Endothelial cell of umbilical vein (primary cell): ENCODE results near the gene RTEL1. TPM values are rescaled to one million over a fixed set of nuclear protein-coding genes. Genes with fewer than 3 reads are reported as not detected.

Experiments used
- BruUV-seq: library from RNA; stranded (reverse); fragments of 400-500 nt; replicated peaks from 2 replicates; lab custom pipeline; 2021; lab: Mats Ljungman, UMichigan
- CTCF ChIA-PET: fragments of 300-600, 350-600 bp; sonication (Branson Sonifier 250); formaldehyde crosslinking; loops from one replicate; lab custom pipeline; 2021; ENCODE audit warnings: antibody characterized with exemption, inconsistent platforms; lab: Charles Lee
- POLR2A ChIA-PET: fragments of 300-600, 350-600 bp; sonication (Branson Sonifier 250); formaldehyde crosslinking; loops from one replicate; lab custom pipeline; 2021; ENCODE audit warnings: antibody characterized with exemption, inconsistent platforms; lab: Charles Lee
- DNase-seq: peaks from one replicate; pipeline ENCODE4 v3.0.0-alpha.2; 2011; ENCODE audit warnings: low read depth, low spot score
- FAIRE-seq: peaks from 2 replicates; lab custom pipeline; 2011; peaks lifted over from hg19 to GRCh38; lab: Jason Lieb, UNC
- H2AFZ ChIP-seq: 2 replicates; pipeline ENCODE4 v1.6.0; 2012; ENCODE audit warnings: low read depth, low read length, control low read depth, inconsistent platforms
- H3K27ac ChIP-seq: 2 replicates; pipeline ENCODE4 v1.5.1; 2011; ENCODE audit warnings: low read depth, mild to moderate bottlenecking, control low read depth, low read length, moderate library complexity; ENCODE audit not compliant: insufficient read depth
- H3K27me3 ChIP-seq, 2 experiments: 2 replicates each; pipeline versions ENCODE4 v1.6.0 to v1.6.1; 2011; ENCODE audit warnings: low read length in 2 of 2, mixed read lengths in 1 of 2; ENCODE audit not compliant: control insufficient read depth in 2 of 2, insufficient read depth in 2 of 2
- H3K36me3 ChIP-seq, 2 experiments: 2 replicates in 1 of 2; 3 replicates in 1 of 2; pipeline ENCODE4 v1.5.1; 2011; ENCODE audit warnings: low read length in 2 of 2, mild to moderate bottlenecking in 1 of 2, moderate library complexity in 1 of 2; ENCODE audit not compliant: control insufficient read depth in 2 of 2, insufficient read depth in 2 of 2; ENCODE audit errors: extremely low read depth in 1 of 2
- H3K4me1 ChIP-seq: 3 replicates; pipeline ENCODE4 v1.5.1; 2011; ENCODE audit warnings: mild to moderate bottlenecking, low read length; ENCODE audit not compliant: control insufficient read depth, insufficient read depth; ENCODE audit errors: extremely low read depth
- H3K4me2 ChIP-seq: 2 replicates; pipeline ENCODE4 v1.6.1; 2011; ENCODE audit warnings: low read length, control low read depth, mixed read lengths; ENCODE audit not compliant: insufficient read depth
- H3K4me3 ChIP-seq, 3 experiments: fragments of 200-600 bp in 1 of 3; sonication (generic), shearing (Covaris generic) in 1 of 3; replicated peaks in 1 of 3; 2 replicates each; pipeline ENCODE4 v1.5.1; 2011 to 2016; ENCODE audit warnings: control low read depth in 3 of 3, low read length in 3 of 3, mild to moderate bottlenecking in 2 of 3, inconsistent platforms in 1 of 3, low read depth in 1 of 3, moderate library complexity in 1 of 3; ENCODE audit not compliant: insufficient read depth in 1 of 3
- H3K79me2 ChIP-seq: 2 replicates; pipeline ENCODE4 v1.6.0; 2012; ENCODE audit warnings: low read length, inconsistent platforms; ENCODE audit not compliant: control insufficient read depth, insufficient read depth
- H3K9ac ChIP-seq: replicated peaks from 2 replicates; pipeline ENCODE3; 2011; ENCODE audit warnings: low read length, control low read depth; ENCODE audit not compliant: insufficient read depth; ENCODE audit errors: extremely low read depth
- H3K9me1 ChIP-seq: replicated peaks from 3 replicates; pipeline ENCODE4 v1.6.0; 2011; ENCODE audit warnings: mild to moderate bottlenecking, low read length; ENCODE audit not compliant: control insufficient read depth, insufficient read depth; ENCODE audit errors: extremely low read depth
- H3K9me3 ChIP-seq: replicated peaks from 2 replicates; pipeline ENCODE4 v1.5.1; 2012; ENCODE audit warnings: low read length, inconsistent platforms; ENCODE audit not compliant: control insufficient read depth, insufficient read depth
- H4K20me1 ChIP-seq: replicated peaks from 2 replicates; pipeline ENCODE3; 2011; ENCODE audit warnings: mild to moderate bottlenecking, low read length; ENCODE audit not compliant: control insufficient read depth, insufficient read depth; ENCODE audit errors: extremely low read depth
- EZH2 ChIP-seq: IDR thresholded peaks from 2 replicates; pipeline ENCODE4 v1.6.1; 2012; ENCODE audit warnings: borderline replicate concordance, low read depth, mild to moderate bottlenecking, moderate library complexity, low read length, inconsistent platforms; ENCODE audit not compliant: severe bottlenecking
- FOS ChIP-seq: IDR thresholded peaks from 2 replicates; pipeline ENCODE4 v1.6.1; 2011; ENCODE audit warnings: mild to moderate bottlenecking, low read length, moderate library complexity, borderline replicate concordance; ENCODE audit not compliant: insufficient read depth
- GATA2 ChIP-seq: IDR thresholded peaks from 2 replicates; pipeline ENCODE4 v1.7.0; 2011; ENCODE audit warnings: low read depth, mild to moderate bottlenecking, moderate library complexity, mixed read lengths, low read length; ENCODE audit not compliant: insufficient read length, insufficient read depth
- JUN ChIP-seq: IDR thresholded peaks from 2 replicates; pipeline ENCODE4 v1.6.1; 2011; ENCODE audit warnings: borderline replicate concordance, low read depth; ENCODE audit not compliant: insufficient read length, insufficient read depth
- MAX ChIP-seq: IDR thresholded peaks from 2 replicates; pipeline ENCODE4 v1.6.1; 2011; ENCODE audit not compliant: insufficient read depth, insufficient read length
- MYC ChIP-seq: IDR thresholded peaks from one replicate; pipeline ENCODE4 v1.6.1; 2011; ENCODE audit warnings: mild to moderate bottlenecking, low read depth, low read length
- POLR2A ChIP-seq: IDR thresholded peaks from 2 replicates; pipeline ENCODE4 v1.6.1; 2012; ENCODE audit warnings: low read depth, mild to moderate bottlenecking, control low read depth, low read length
- POLR2AphosphoS5 ChIP-seq: IDR thresholded peaks from 2 replicates; pipeline ENCODE4 v1.6.1; 2012; ENCODE audit warnings: low read depth, mild to moderate bottlenecking, control low read depth, low read length, moderate library complexity; ENCODE audit not compliant: insufficient read depth
- dilution Hi-C: fragments of 300-500 bp; cut with MboI; formaldehyde crosslinking; loops from one replicate; pipeline ENCODE4 v1.15.0; 2019; ENCODE audit warnings: low sequenced_read_pairs; ENCODE audit not compliant: extremely low pct_ligation_motif_present
- intact Hi-C: fragments of 100-400 bp; cut with micrococcal nuclease; formaldehyde crosslinking; loops from one replicate; pipeline ENCODE4 v1.10.0; 2022
- polyA plus RNA-seq, 4 experiments: library from polyadenylated mRNA; depleted of rRNA in 3 of 4; stranded (reverse) in 3 of 4; unstranded in 1 of 4; fragments of >200 nt; gene quantifications; 2 replicates each; pipeline versions ENCODE4 v1.2.1 to v1.2.3, GENCODE V29; 2011 to 2012; ENCODE audit warnings: missing spikeins in 1 of 4
- total RNA-seq: library from RNA; stranded (reverse); gene quantifications from 2 replicates; pipeline ENCODE4 v1.2.3, GENCODE V29; 2021
- TF ChIP-seq, protein P1 (sequence below), 2 donors: IDR thresholded peaks; 1 replicate in 1 of 2; 2 replicates in 1 of 2; pipeline ENCODE4 v1.5.1; 2011; ENCODE audit warnings: low read length in 2 of 2, mild to moderate bottlenecking in 2 of 2, moderate library complexity in 2 of 2, control low read depth in 1 of 2, inconsistent platforms in 1 of 2, low read depth in 1 of 2; ENCODE audit not compliant: insufficient read depth in 1 of 2; ENCODE audit errors: extremely low read depth in 1 of 2

The RTEL1 gene
- total and polyA plus RNA-seq, 2 donors (not counting 3 experiments of a cell fraction or from before 2014, with no cell fraction given), result 17.0 to 44.9 TPM

DNA sequence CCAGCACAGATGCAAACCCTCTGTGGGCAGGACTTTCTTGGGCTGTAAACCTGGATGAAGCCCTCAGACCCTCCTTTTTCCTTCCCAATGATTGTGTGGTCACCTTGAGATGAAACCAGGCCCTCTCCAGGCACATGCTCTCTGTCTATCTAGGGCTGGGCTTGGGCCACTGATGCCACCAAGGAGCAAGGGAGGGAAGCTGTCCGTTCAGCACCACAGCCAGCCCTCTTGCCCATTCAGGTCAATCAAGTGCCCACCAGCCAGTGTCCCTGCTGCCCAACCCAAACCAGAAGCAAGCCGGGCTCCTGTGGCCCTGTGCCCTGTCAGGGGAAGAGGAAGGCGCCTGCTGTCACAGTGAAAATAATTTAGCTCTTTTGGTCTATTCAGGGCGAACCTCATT, 12.9 kb upstream of the RTEL1 start:
- TF ChIP-seq, protein P1, sequence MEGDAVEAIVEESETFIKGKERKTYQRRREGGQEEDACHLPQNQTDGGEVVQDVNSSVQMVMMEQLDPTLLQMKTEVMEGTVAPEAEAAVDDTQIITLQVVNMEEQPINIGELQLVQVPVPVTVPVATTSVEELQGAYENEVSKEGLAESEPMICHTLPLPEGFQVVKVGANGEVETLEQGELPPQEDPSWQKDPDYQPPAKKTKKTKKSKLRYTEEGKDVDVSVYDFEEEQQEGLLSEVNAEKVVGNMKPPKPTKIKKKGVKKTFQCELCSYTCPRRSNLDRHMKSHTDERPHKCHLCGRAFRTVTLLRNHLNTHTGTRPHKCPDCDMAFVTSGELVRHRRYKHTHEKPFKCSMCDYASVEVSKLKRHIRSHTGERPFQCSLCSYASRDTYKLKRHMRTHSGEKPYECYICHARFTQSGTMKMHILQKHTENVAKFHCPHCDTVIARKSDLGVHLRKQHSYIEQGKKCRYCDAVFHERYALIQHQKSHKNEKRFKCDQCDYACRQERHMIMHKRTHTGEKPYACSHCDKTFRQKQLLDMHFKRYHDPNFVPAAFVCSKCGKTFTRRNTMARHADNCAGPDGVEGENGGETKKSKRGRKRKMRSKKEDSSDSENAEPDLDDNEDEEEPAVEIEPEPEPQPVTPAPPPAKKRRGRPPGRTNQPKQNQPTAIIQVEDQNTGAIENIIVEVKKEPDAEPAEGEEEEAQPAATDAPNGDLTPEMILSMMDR (IDR thresholded peaks at IDR 0.05; ENCODE audit: extremely low read depth in 1 of 2, insufficient read depth in 1 of 2, low read depth in 1 of 2, low read length in 2 of 2), result no peak
- H3K36me3 ChIP-seq, result no peaks in the 10 kb centered on the region
- no peaks in the 10 kb centered on the region for H3K27me3 ChIP-seq
- no peak overlapping the region for H3K9ac ChIP-seq
- dilution Hi-C loops, result no loop called here
- H3K79me2 ChIP-seq, result no peaks in the 10 kb centered on the region
- no peaks in the 10 kb centered on the region for H3K4me1 ChIP-seq
- H3K9me3 ChIP-seq, result no peaks in the 10 kb centered on the region
- DNase-seq, result no peak
- H3K4me2 ChIP-seq, result no peak overlapping the region
- no peak overlapping the region for H2AFZ ChIP-seq
- no peaks in the 10 kb centered on the region for H4K20me1 ChIP-seq
- no peak overlapping the region for H3K4me3 ChIP-seq
- BruUV-seq, result no TSS peak
- no peak overlapping the region for H3K27ac ChIP-seq
- CTCF ChIA-PET, result no interaction called here
- no peaks in the 10 kb centered on the region for H3K9me1 ChIP-seq
- intact Hi-C loops, result no loop called here
- POLR2A ChIA-PET, result no interaction called here
- FAIRE-seq, result no peak

DNA sequence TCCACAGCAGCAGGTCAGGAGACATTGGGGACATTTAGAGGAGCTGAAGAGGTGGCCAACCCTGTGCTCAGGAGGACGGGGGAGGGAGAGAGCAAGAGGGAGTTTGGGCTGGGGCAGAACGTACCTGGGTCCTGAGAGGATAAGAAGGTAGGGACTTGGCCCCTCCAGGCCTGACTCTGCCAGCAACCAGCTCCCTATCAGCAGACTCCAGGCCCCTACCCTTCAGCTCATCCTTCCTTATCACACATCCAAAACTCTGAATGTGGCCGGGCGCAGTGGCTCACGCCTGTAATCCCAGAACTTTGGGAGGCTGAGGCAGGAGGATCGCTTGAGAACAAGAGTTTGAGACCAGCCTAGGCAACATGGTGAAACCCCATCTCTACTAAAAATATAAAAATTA, 9.9 kb upstream of the RTEL1 start:
- Histone ChIP-seq H3K79me2 (no peaks in the 10 kb centered on the region), H3K9ac (no peak overlapping the region), H3K4me1 (peaks cover 6% of the 10 kb centered on the region), H3K27ac (no peak overlapping the region), H3K4me3 (no peak overlapping the region), H3K36me3 (no peaks in the 10 kb centered on the region), H3K4me2 (no peak overlapping the region), H4K20me1 (no peaks in the 10 kb centered on the region), H2AFZ (no peak overlapping the region), H3K27me3 (peaks cover 1 to 11% of the 10 kb centered on the region in 2 experiments), H3K9me3 (no peaks in the 10 kb centered on the region), H3K9me1 (no peaks in the 10 kb centered on the region)
- FAIRE-seq (no peak), DNase-seq (no peak)
- POLR2A ChIA-PET, result no interaction called here
- no peak for TF ChIP-seq POLR2A
- TF ChIP-seq, protein P1 (IDR thresholded peaks at IDR 0.05; ENCODE audit: extremely low read depth in 1 of 2, insufficient read depth in 1 of 2, low read depth in 1 of 2, low read length in 2 of 2), result no peak
- TF ChIP-seq EZH2, result no peak
- no peak for TF ChIP-seq POLR2AphosphoS5
- TF ChIP-seq GATA2, result no peak
- no peak for TF ChIP-seq FOS
- TF ChIP-seq MAX, result no peak
- no peak for TF ChIP-seq JUN
- no peak for TF ChIP-seq MYC
- dilution Hi-C loops (no loop called here), intact Hi-C loops (no loop called here)
- no TSS peak for BruUV-seq
- CTCF ChIA-PET, result no interaction called here
